ENCODE data around the gene CES3.

CES3 gene

GRCh38 chr16:66961065-66961744 is at the start of gene CES3:
Gene CES3 (plus strand): TSS chr16:66961266. CDS start chr16:66961308, 42 bp downstream.
- DNase-seq (ENCODE audit: low spot score): peak; percentile 61

DNA sequence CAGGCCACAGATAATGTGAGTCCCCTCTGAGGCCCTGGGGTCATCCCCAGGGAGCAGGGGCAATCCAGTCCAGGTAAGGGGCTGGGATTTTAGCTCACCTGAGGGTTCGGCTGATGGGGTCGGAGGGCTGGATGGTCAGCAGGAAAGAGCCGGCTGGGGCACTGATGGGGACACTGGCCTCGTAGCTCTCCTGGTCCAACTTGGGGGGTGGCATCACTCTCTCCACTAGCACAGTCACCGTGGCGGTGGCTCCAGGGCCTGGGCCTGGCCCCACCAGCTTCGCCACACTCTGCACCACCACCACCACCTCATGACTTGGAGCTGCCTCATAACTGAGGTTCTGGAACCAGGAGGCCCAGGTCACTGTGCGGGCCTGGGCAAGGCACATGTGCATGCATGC is 49.3 kb upstream of the CES3 start:
- no peak for DNase-seq (ENCODE audit: low spot score)

DNA sequence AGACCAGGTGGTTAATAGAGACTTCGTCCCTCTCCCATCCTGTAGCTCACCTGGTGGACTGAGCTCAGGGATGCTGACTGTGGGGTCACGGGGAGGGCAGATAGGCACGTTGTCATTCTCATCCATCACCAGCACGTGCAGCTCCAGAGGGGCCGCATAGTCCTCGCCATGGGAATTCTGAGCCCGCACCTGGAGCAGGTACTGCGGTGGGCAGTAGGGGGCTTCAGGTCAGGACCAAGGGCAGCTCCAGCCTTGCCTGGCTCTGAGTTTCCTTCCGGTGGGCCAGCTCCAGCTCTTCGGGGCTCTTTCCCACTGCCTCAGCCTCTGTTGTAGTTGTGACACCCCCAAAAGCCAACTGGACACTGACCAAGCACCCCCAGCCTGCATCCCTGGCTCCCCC is 48.0 kb upstream of the CES3 start:
- no peak for DNase-seq (ENCODE audit: low spot score)

- no peak for DNase-seq (ENCODE audit: low spot score)
Measured at GRCh38 chr16:66913711-66914110, 47.4 kb upstream of the CES3 start.

DNA sequence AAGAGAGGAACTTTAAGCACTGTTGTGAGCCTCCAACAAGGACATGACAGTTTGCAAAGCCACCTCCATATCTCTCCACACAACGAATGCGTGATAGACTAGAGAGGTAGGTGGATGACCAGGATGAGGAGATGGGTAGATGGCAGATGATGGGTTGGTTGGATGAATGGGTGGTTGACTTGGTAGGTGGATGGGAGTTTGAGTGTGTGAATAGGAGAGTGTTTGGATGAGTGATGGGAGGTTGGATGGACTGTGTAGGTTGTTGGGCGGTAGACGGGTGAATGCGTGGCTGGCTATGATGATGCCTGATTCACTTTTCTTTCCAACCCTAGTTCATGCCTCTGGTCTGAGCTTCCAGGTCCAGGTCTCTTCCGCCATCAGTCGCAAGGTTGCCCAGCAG is 46.5 kb upstream of the CES3 start:
- DNase-seq (ENCODE audit: low spot score): no peak

- no peak for DNase-seq (ENCODE audit: low spot score)
Measured at GRCh38 chr16:66915041-66915440, 46.0 kb upstream of the CES3 start.

GRCh38 chr16:66916518-66916917 is 44.5 kb upstream of the CES3 start:
- DNase-seq (ENCODE audit: low spot score): no peak

DNA sequence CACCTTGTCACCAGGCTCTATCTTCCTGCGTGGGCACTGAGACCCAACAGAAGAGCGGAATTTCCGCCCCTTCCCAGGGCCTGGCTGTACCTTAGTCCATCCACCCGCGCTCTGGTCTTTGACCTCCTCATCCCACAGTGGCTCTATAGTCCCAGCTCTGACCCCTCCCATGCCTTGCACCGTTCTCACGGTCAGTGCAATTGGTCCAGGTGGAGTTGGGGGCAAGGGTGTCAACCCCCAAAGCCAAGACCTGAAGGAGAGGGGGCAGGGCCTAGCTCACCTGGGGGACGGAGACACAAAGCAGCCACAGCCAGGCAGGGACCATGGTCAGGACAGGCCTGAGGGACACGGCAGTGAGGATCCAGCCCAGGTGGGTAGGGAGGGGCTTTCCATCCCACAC is 43.3 kb upstream of the CES3 start:
- no peak for DNase-seq (ENCODE audit: low spot score)

DNA sequence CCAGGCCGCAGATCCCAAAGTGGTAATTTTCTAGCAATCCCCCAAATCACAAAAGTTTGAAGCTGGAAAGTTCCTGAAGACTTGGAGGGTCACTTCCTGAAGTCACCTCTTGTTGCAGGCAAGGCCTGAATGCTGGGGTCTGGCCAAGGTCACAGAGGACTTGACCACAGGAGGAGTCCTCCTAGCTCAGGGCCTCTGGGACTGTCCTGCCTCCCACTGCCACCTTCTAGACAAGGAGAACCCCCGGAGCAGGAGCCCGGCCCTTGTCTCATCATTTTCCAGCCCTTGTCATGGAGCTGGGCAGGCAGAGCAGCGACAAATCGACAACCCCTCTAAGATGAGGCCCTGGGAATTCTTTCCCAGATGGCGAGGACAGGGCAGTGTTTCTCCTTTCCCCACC is 42.7 kb upstream of the CES3 start:
- DNase-seq (ENCODE audit: low spot score): no peak

- no peak for DNase-seq (ENCODE audit: low spot score)
Measured at GRCh38 chr16:66918803-66919568, 42.1 kb upstream of the CES3 start, which contains the start of gene CDH16. Gene CDH16 (minus strand): TSS chr16:66918885. CDS start chr16:66918065, 820 bp downstream.

- DNase-seq (ENCODE audit: low spot score): no peak
Measured at GRCh38 chr16:66919569-66920298, 41.3 kb upstream of the CES3 start.

DNA sequence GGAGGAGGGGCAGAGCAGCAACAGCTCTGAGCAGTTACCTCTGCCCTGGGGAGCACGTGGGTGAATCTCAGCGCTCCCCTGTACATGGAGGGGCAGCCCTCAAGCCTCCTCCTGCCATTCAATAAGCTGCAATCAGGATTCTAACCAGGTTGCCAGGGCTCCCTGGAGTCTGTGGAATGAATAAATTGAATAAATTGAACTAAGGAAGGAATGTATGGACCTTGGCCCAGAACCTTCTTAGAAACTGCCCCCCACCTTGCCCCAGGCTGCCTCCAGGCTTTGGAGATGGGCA is 40.8 kb upstream of the CES3 start:
- no peak for DNase-seq (ENCODE audit: low spot score)

DNA sequence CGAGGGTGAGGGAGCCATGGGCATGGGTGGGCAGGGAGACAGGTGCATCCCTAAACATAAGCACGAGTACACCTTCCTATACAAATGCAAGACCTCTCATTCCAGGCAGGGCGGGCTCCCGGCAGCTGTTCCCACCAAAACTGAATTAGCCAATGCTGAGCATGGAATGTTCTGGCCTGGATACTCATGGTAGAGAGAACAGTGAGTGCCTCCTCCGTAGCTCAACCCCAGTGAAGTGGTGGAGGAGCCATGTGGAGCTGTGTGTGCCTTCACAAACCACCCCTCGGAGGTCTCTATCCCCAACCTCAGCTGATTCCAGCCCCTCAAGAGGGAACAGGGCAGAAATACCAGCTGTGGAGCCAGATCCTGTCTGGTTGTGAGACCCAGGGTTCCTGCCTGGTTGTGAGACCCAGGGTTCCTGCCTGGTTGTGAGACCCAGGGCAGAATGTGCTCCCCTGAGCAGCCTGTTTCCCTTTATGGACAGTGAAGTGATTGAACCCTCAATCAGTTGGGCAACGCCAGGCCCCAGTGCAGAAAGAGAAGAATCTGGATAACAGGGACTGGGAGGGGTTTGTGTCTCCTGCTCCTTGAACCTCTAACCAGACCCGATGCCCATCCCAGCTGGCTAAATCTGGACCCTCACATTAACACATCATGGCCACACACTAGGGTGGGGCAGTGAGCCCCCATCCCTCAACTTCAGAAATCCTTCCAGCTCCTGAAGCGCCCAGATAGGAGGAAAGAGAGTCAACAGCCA is 40.0 kb upstream of the CES3 start:
- no peak for DNase-seq (ENCODE audit: low spot score)

GRCh38 chr16:66921729-66922450 is 39.2 kb upstream of the CES3 start:
- DNase-seq (ENCODE audit: low spot score): no peak

DNA sequence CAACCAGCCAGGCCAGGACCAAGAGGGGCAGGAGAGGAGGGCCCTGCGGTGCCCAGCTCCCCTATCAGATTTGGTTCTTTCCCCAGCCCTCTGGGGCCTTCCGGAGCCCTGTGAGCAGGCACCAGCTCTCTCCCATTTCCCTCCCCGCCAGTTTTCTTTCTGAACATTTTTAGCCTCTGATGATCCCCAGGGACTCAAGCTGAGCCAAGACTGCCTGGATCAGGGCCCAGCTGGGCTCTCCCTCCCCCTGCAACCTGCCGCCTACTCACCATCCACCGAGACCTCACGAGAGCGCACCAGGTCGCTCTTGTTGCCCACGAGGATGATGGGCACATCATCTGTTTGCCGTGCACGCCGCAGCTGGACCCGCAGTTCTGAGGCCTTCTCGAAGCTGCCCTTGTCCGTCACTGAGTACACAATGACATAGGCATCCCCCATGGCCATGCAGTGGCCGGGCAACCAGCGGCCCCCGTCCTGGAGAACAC is 37.8 kb upstream of the CES3 start:
- no peak for DNase-seq (ENCODE audit: low spot score)

DNA sequence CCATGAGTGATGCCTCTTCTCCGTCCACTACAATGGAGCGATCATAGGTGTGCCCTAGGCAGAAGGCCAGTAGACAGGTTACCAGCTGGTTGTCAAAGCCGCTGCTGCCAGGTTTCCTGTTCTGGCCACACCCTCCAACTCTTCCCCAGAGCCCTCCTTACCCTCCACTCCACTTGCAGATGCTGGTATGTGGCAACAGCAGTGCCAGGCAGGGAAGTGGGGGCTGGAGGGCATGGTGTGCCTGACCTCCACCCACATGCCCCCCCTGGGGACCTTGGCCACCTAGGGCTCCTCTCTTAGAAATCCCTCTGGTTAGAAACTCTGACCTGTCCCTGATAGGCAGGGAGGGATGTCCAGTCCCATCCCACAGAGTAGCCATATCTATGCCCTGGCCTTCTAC is 37.2 kb upstream of the CES3 start:
- no peak for DNase-seq (ENCODE audit: low spot score)

DNA sequence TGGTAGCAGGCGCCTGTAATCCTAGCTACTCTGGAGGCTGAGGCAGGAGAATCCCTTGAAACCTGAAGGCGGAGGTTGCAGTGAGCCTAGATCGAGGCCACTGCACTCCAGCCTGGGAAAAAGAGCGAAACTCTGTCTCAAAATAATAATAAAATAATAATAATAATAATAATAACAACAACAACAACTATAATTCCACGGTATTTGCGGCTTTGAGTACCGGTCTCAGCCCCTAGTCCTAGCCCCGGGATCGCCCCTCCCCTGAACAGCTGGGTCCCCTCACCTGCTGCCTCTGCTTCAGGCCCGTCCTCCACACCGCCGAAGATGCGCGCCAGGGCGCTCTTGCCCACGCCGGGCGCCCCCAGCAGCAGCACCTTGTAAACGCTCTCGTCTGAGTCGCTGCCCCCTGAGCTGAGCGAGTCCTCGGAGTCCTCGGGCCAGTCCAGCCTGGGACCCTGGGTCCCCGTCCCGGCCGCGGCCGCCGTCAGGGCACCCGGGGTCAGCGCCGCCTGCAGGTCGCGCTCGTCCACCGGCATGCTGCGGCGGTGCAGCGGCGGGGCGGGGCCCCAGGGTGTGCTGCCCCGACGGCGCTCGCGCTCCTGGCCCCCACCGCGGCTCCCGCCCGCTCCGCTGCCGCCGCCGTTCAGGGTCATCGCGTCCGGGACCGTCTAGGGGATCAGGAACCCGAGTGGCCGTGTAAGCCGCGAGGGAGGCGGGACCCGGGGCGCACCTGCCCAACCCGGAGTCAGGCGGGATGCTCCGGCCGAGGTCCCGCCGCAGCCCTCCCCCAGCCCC is 36.3 kb upstream of the CES3 start:
- DNase-seq (ENCODE audit: low spot score): peak; percentile 15

DNA sequence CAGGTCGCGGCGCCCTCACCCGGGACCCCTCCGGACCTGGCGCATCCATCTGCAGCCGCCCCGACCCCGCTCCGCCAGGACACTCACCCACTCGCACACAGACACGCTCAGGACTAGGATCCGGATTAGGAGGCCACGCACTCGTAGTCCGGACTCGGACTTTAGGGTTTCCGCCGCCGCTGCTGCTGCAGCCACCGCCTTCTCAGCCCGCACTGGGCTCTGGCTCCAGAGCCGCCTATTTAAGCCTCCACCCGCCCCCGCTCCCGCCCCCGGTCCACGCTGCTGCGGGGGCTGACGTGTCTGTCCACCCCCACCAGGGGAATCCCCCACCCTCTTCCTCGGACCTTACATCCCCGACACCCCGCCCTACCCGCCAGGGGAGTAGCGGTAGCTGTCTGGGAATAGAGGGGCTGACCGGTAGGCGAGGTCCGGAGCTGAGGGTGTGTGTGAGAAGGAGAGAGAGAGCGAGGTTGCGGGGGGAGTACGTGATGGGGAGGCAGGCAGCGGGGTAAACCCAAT is 35.7 kb upstream of the CES3 start, which contains the start of gene RRAD:
RRAD (minus strand) TSS at position 214 of the 519 bp plus-strand sequence. CDS start 356 bp downstream, outside the sequence.
- no peak for DNase-seq (ENCODE audit: low spot score)

GRCh38 chr16:66926171-66926947 is 34.7 kb upstream of the CES3 start:
- DNase-seq (ENCODE audit: low spot score): no peak

Measured in CD4-positive, alpha-beta T cell treated with Interleukin-15 for 4 hours (primary cell).